GM12878 (cell line): ENCODE results near the gene PARP11. TPM values are rescaled to one million over a fixed set of nuclear protein-coding genes. Genes with fewer than 3 reads are reported as not detected.

Experiments used
- ATAC-seq: fragments of 200-7000 bp; cut with Tn5 transposase; 3 replicates; pipeline ENCODE4 v1.9.1; 2020; ENCODE audit warnings: mild to moderate bottlenecking, moderate library complexity
- BruUV-seq: library from RNA; stranded (reverse); fragments of 400-500 nt; replicated peaks from 2 replicates; lab custom pipeline; 2021; lab: Mats Ljungman, UMichigan
- CTCF ChIA-PET: fragments of 300-600 bp; sonication (Branson Sonifier 250); formaldehyde crosslinking; extraction: SDS; loops from one replicate; lab custom pipeline; 2021; ENCODE audit warnings: inconsistent platforms; lab: Yijun Ruan, JAX
- POLR2A ChIA-PET: fragments of 350-600 bp; formaldehyde crosslinking; extraction: SDS; loops from one replicate; lab custom pipeline; 2021; ENCODE audit warnings: inconsistent platforms; lab: Charles Lee
- RAD21 ChIA-PET: fragments of 300-600 bp; sonication (Branson Sonifier 250); formaldehyde crosslinking; loops from one replicate; lab custom pipeline; 2023; ENCODE audit warnings: antibody characterized with exemption; ENCODE audit not compliant: unreplicated experiment; lab: Charles Lee
- SMC1A ChIA-PET: fragments of 300-600 bp; sonication (Branson Sonifier 250); formaldehyde crosslinking; loops from one replicate; lab custom pipeline; 2023; ENCODE audit not compliant: unreplicated experiment, uncharacterized antibody; lab: Charles Lee
- DNase-seq: peaks from one replicate; pipeline ENCODE4 v3.0.0-alpha.2; 2011; ENCODE audit warnings: low read depth, low spot score
- FAIRE-seq: peaks from 3 replicates; lab custom pipeline; 2011; peaks lifted over from hg19 to GRCh38; lab: Jason Lieb, UNC
- H2AFZ ChIP-seq: 2 replicates; pipeline ENCODE4 v1.6.0; 2011; ENCODE audit warnings: low read depth, low read length, control low read depth; ENCODE audit not compliant: control insufficient read depth
- H3K27ac ChIP-seq: 2 replicates; pipeline ENCODE4 v1.5.1; 2011; ENCODE audit warnings: control low read depth; ENCODE audit not compliant: control insufficient read depth, insufficient read depth
- H3K27me3 ChIP-seq, 2 experiments: replicated peaks in 1 of 2; 2 replicates each; pipeline versions ENCODE4 v1.6.0 to v1.6.1; 2011; ENCODE audit warnings: low read length in 1 of 2; ENCODE audit not compliant: control insufficient read depth in 2 of 2, insufficient read depth in 2 of 2
- H3K36me3 ChIP-seq, 2 experiments: 2 replicates each; pipeline ENCODE4 v1.5.1; 2011; ENCODE audit warnings: low read length in 1 of 2; ENCODE audit not compliant: control insufficient read depth in 2 of 2, insufficient read depth in 2 of 2
- H3K4me1 ChIP-seq: 2 replicates; pipeline ENCODE4 v1.6.1; 2011; ENCODE audit warnings: mild to moderate bottlenecking, low read length, moderate library complexity, mixed read lengths; ENCODE audit not compliant: control insufficient read depth, insufficient read depth
- H3K4me2 ChIP-seq: 2 replicates; pipeline ENCODE4 v1.6.0; 2011; ENCODE audit warnings: control low read depth; ENCODE audit not compliant: control insufficient read depth, insufficient read depth
- H3K4me3 ChIP-seq: fragments of 200-600 bp; sonication (generic); 2 replicates; pipeline ENCODE4 v1.5.1; 2016
- H3K79me2 ChIP-seq: 2 replicates; pipeline ENCODE4 v1.6.0; 2011; ENCODE audit warnings: low read length; ENCODE audit not compliant: control insufficient read depth, insufficient read depth
- H3K9ac ChIP-seq: 2 replicates; pipeline ENCODE4 v1.8.0; 2011; ENCODE audit warnings: low read length, control low read depth, mixed read lengths; ENCODE audit not compliant: control insufficient read depth, insufficient read depth
- H3K9me3 ChIP-seq: replicated peaks from 3 replicates; pipeline ENCODE4 v1.5.1; 2011; ENCODE audit warnings: mild to moderate bottlenecking, low read length; ENCODE audit not compliant: control insufficient read depth, insufficient read depth
- H4K20me1 ChIP-seq: 2 replicates; pipeline ENCODE4 v1.6.0; 2011; ENCODE audit not compliant: control insufficient read depth, insufficient read depth
- CEBPB ChIP-seq, 2 experiments: fragments of 150-350 bp in 1 of 2; IDR thresholded peaks; 2 replicates each; pipeline ENCODE4 v1.6.1; 2012 to 2014; ENCODE audit warnings: low read depth in 2 of 2, low read length in 2 of 2, borderline replicate concordance in 1 of 2, inconsistent platforms in 1 of 2
- CHD4 ChIP-seq: fragments of 200-600 bp; sonication (generic); IDR thresholded peaks from 2 replicates; pipeline ENCODE4 v1.6.1; 2016; ENCODE audit warnings: mild to moderate bottlenecking
- EED ChIP-seq: sonication (generic); IDR thresholded peaks from 2 replicates; pipeline ENCODE4 v1.6.1; 2016; ENCODE audit warnings: antibody characterized with exemption, low read depth
- FOXM1 ChIP-seq: IDR thresholded peaks from 2 replicates; pipeline ENCODE4 v1.6.1; 2012; ENCODE audit warnings: low read depth, mild to moderate bottlenecking, inconsistent platforms, low read length, moderate library complexity
- JUNB ChIP-seq: IDR thresholded peaks from 2 replicates; pipeline ENCODE4 v1.6.1; 2016; ENCODE audit warnings: antibody characterized with exemption, mild to moderate bottlenecking
- RAD51 ChIP-seq: fragments of 450-650 bp; IDR thresholded peaks from 2 replicates; pipeline ENCODE4 v1.6.1; 2016; ENCODE audit warnings: moderate library complexity, mild to moderate bottlenecking, inconsistent platforms
- RBBP5 ChIP-seq: fragments of 200-600 bp; sonication (generic); conservative IDR thresholded peaks from 2 replicates; pipeline ENCODE4 v1.6.1; 2016
- SIN3A ChIP-seq: IDR thresholded peaks from 2 replicates; pipeline ENCODE4 v1.6.1; 2012; ENCODE audit warnings: low read depth, low read length, improper control_type of control experiment
- SMC3 ChIP-seq: IDR thresholded peaks from 2 replicates; pipeline ENCODE4 v1.6.1; 2011; ENCODE audit warnings: low read length, improper control_type of control experiment, borderline replicate concordance
- SUPT20H ChIP-seq: IDR thresholded peaks from 2 replicates; pipeline ENCODE4 v1.6.1; 2011; ENCODE audit warnings: low read depth, mild to moderate bottlenecking, low read length, moderate library complexity, borderline replicate concordance; ENCODE audit not compliant: control insufficient read depth
- ZNF622 ChIP-seq: fragments of 450-650 bp; IDR thresholded peaks from 2 replicates; pipeline ENCODE4 v1.6.1; 2017; ENCODE audit warnings: mild to moderate bottlenecking, inconsistent platforms
- WGBS: methylation state at CpG from one replicate; pipeline ENCODE4 v1.1.6; 2016; ENCODE audit warnings: low lambda C conversion rate; ENCODE audit not compliant: insufficient replicate concordance, insufficient coverage; ENCODE audit errors: missing lambda C conversion rate; 5-methylcytosine and 5-hydroxymethylcytosine counted together
- in situ Hi-C: fragments of 300-500 bp; cut with MboI; formaldehyde crosslinking; loops from 9 replicates; pipeline ENCODE4 v1.14.3; 2018; ENCODE audit warnings: mixed read lengths
- intact Hi-C: fragments of 100-400 bp; cut with micrococcal nuclease; formaldehyde crosslinking; loops from one replicate; pipeline ENCODE4 v1.14.2; 2022; ENCODE audit not compliant: unreplicated experiment
- polyA plus RNA-seq, 11 experiments: library from polyadenylated mRNA; depleted of rRNA in 4 of 11; unstranded in 6 of 11; stranded (reverse) in 5 of 11; fragments of >200 nt; fragmentation: Nextera tagmentation in 4 of 11; fragmentation: Illumina TruSeq in 1 of 11; extraction: Ambion mirVana in 4 of 11; extraction: Trizol in 1 of 11; gene quantifications; 1 replicate in 1 of 11; 2 replicates in 10 of 11; pipeline versions ENCODE4 v1.2.1 to v1.2.3, GENCODE V29; 2011 to 2016; ENCODE audit warnings: inconsistent platforms in 2 of 11, missing spikeins in 2 of 11, low read depth in 1 of 11
- total RNA-seq, 4 experiments: library from RNA; depleted of rRNA in 3 of 4; stranded (reverse); fragments of >200 nt in 3 of 4; fragmentation: Illumina TruSeq in 1 of 4; extraction: Trizol in 1 of 4; gene quantifications; 2 replicates each; pipeline versions ENCODE4 v1.2.1 to v1.2.3, GENCODE V29; 2013 to 2021
- TF ChIP-seq, protein P1 (sequence below): fragments of 450-650 bp; formaldehyde crosslinking; IDR thresholded peaks from 2 replicates; pipeline ENCODE4 v1.4.0; 2022; ENCODE audit warnings: mild to moderate bottlenecking, moderate library complexity
- TF ChIP-seq, protein P2 (sequence below): fragments of 450-650 bp; IDR thresholded peaks from 2 replicates; pipeline ENCODE4 v1.6.1; 2017; ENCODE audit warnings: antibody characterized with exemption, mild to moderate bottlenecking, moderate library complexity
- TF ChIP-seq, protein P3 (sequence below): IDR thresholded peaks from 2 replicates; pipeline ENCODE4 v1.6.1; 2012; ENCODE audit warnings: mild to moderate bottlenecking, low read depth, low read length

The PARP11 gene
- total and polyA plus RNA-seq, 10 of the 15 experiments (the other 5 are each of a cell fraction or from before 2014, with no cell fraction given) = 3.0 to 14.1 (median 6.3) TPM

DNA sequence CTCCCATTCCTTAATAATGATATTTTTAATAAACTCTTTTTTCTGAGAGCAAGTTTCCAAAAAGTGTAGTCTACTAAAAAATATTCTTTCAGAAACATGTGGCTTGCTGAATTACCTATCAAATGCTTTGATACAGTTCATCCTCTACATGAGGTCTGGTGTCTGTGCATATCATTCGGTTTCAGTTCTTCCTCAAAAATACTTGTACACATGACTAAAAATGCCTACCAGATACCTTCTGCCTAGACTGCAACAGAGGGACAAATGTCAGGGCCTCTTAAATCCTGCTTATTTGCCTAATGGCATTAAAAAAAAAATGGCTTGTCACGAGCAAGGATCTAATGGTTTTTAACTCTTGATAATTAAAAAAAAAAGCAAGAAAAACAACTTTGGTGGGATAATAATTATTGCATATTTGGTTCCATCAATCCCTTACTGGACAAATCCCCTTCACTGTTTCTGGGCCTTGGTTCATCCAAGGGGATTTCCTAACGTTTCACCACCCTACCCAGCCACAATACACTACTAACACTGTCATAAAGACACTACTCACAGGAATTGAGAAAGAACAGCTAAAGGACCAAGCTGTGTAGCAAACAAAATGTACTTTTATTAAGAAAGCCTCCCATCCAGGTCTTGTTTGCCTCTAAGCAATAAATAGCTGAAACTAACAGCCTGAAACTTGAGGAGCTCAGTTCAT lies 45.7 kb downstream of the PARP11 start:
- H3K27ac ChIP-seq = peak overlapping the region; percentile 75
- ATAC-seq (peak; percentile 96), DNase-seq (peak; percentile 38), FAIRE-seq (peak; percentile 35)
- ChIA-PET POLR2A (interaction anchor here (0.7 to 1.1 kb wide), 4 partner anchors 10 to 98 kb away, joined by 3 to 5 read pairs (median 4); no protein-coding TSS in a partner anchor), SMC1A (interaction anchor here (0.7 to 2.0 kb wide), 5 partner anchors 10 to 527 kb away, joined by 3 to 8 read pairs (median 5); no protein-coding TSS in a partner anchor), CTCF (interaction anchor here (0.7 to 3.0 kb wide), 7 partner anchors 8 to 527 kb away, joined by 3 to 15 read pairs (median 4); no protein-coding TSS in a partner anchor), RAD21 (interaction anchor here (1.3 to 2.1 kb wide), 2 partner anchors 9 to 42 kb away, joined by 4 to 7 read pairs; no protein-coding TSS in a partner anchor)
- peak overlapping the region; percentile 59 for H2AFZ ChIP-seq
- no peaks in the 10 kb centered on the region for H4K20me1 ChIP-seq
- no TSS peak for BruUV-seq
- no peaks in the 10 kb centered on the region for H3K79me2 ChIP-seq
- no peaks in the 10 kb centered on the region for H3K9me3 ChIP-seq
- intact Hi-C loops (no loop called here), in situ Hi-C loops (no loop called here)
- 27% methylated on average over 3 of the region's 3 CpGs for WGBS
- H3K4me1 ChIP-seq = peaks cover 13% of the 10 kb centered on the region
- no peak overlapping the region for H3K4me3 ChIP-seq
- peak overlapping the region; percentile 38; the same call in 1 of the 2 replicates for H3K9ac ChIP-seq
- no peak overlapping the region for H3K4me2 ChIP-seq
- no peaks in the 10 kb centered on the region for H3K36me3 ChIP-seq
- H3K27me3 ChIP-seq = no peaks in the 10 kb centered on the region
- TF ChIP-seq CEBPB (IDR thresholded peaks at IDR 0.05; ENCODE audit: borderline replicate concordance in 1 of 2, low read depth in 2 of 2, low read length in 2 of 2) = no peak
- TF ChIP-seq SIN3A = no peak
- TF ChIP-seq, protein P1, sequence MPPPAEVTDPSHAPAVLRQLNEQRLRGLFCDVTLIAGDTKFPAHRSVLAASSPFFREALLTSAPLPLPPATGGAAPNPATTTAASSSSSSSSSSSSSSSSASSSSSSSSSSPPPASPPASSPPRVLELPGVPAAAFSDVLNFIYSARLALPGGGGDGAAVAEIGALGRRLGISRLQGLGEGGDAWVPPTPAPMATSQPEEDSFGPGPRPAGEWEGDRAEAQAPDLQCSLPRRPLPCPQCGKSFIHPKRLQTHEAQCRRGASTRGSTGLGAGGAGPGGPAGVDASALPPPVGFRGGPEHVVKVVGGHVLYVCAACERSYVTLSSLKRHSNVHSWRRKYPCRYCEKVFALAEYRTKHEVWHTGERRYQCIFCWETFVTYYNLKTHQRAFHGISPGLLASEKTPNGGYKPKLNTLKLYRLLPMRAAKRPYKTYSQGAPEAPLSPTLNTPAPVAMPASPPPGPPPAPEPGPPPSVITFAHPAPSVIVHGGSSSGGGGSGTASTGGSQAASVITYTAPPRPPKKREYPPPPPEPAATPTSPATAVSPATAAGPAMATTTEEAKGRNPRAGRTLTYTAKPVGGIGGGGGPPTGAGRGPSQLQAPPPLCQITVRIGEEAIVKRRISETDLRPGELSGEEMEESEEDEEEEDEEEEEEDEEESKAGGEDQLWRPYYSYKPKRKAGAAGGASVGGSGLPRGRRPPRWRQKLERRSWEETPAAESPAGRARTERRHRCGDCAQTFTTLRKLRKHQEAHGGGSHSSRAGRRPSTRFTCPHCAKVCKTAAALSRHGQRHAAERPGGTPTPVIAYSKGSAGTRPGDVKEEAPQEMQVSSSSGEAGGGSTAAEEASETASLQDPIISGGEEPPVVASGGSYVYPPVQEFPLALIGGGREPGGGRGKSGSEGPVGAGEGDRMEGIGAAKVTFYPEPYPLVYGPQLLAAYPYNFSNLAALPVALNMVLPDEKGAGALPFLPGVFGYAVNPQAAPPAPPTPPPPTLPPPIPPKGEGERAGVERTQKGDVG = no peak
- TF ChIP-seq SUPT20H = no peak
- TF ChIP-seq EED = no peak
- no peak for TF ChIP-seq SMC3
- no peak for TF ChIP-seq RAD51
- TF ChIP-seq, protein P2, sequence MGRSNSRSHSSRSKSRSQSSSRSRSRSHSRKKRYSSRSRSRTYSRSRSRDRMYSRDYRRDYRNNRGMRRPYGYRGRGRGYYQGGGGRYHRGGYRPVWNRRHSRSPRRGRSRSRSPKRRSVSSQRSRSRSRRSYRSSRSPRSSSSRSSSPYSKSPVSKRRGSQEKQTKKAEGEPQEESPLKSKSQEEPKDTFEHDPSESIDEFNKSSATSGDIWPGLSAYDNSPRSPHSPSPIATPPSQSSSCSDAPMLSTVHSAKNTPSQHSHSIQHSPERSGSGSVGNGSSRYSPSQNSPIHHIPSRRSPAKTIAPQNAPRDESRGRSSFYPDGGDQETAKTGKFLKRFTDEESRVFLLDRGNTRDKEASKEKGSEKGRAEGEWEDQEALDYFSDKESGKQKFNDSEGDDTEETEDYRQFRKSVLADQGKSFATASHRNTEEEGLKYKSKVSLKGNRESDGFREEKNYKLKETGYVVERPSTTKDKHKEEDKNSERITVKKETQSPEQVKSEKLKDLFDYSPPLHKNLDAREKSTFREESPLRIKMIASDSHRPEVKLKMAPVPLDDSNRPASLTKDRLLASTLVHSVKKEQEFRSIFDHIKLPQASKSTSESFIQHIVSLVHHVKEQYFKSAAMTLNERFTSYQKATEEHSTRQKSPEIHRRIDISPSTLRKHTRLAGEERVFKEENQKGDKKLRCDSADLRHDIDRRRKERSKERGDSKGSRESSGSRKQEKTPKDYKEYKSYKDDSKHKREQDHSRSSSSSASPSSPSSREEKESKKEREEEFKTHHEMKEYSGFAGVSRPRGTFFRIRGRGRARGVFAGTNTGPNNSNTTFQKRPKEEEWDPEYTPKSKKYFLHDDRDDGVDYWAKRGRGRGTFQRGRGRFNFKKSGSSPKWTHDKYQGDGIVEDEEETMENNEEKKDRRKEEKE = peak; percentile 80; the same call in 1 of the 2 replicates
- TF ChIP-seq ZNF622 = no peak
- TF ChIP-seq, protein P3, sequence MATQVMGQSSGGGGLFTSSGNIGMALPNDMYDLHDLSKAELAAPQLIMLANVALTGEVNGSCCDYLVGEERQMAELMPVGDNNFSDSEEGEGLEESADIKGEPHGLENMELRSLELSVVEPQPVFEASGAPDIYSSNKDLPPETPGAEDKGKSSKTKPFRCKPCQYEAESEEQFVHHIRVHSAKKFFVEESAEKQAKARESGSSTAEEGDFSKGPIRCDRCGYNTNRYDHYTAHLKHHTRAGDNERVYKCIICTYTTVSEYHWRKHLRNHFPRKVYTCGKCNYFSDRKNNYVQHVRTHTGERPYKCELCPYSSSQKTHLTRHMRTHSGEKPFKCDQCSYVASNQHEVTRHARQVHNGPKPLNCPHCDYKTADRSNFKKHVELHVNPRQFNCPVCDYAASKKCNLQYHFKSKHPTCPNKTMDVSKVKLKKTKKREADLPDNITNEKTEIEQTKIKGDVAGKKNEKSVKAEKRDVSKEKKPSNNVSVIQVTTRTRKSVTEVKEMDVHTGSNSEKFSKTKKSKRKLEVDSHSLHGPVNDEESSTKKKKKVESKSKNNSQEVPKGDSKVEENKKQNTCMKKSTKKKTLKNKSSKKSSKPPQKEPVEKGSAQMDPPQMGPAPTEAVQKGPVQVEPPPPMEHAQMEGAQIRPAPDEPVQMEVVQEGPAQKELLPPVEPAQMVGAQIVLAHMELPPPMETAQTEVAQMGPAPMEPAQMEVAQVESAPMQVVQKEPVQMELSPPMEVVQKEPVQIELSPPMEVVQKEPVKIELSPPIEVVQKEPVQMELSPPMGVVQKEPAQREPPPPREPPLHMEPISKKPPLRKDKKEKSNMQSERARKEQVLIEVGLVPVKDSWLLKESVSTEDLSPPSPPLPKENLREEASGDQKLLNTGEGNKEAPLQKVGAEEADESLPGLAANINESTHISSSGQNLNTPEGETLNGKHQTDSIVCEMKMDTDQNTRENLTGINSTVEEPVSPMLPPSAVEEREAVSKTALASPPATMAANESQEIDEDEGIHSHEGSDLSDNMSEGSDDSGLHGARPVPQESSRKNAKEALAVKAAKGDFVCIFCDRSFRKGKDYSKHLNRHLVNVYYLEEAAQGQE = no peak
- no peak for TF ChIP-seq CHD4
- TF ChIP-seq RBBP5 = no peak
- no peak for TF ChIP-seq FOXM1
- peak; percentile 53 for TF ChIP-seq JUNB
